IPS-NIHi7 (cell line): Measurements from ENCODE around the gene MEX3A.

Experiments
- DNase-seq: peaks from one replicate; pipeline ENCODE4 v3.0.0; 2012; ENCODE audit warnings: mixed read lengths; ENCODE audit errors: extremely low spot score

MEX3A gene

DNA sequence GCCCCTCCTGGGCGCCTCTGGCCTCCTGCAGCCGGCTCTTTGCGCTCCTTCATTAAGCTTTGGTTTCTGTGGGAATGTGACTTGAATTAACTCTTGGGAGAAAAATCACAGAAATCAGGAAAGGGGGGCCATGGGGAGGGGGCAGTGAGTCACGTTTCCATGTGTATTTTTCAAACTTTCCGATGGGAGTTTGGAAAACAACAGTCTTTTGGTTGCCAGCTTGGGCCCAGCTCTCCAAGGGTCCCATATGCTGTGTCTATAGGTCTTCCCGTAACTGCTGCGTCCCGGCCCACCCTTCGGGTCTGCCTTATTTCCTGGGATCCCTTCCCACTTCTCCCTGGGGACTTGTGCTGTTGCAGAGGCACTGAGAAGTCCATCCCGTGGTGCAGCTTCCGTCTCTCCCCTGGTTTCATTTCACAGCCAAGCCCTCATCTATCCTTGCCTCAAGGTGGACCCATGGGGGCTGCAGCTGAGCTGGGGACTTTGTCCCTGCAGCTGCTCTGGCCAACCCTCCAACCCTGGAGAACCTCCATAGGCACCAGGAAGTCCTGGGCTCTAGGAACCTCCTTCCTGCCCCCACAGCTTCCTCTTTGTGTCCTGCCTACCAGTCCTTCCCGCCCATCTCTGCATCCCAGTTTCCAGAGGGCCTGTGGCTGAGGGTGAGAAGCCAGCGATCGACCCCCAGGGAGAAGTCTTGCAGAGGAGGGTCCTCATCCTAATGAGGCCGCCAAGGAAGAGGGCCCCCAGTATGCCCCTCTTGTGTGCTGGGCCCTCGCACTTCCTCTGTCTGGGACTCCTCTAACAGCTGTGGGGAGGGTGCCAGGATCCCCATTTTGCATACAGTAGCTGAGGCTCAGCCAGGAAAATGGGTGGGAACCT lies 20.6 kb upstream of the MEX3A start:
- no peak for DNase-seq

DNA sequence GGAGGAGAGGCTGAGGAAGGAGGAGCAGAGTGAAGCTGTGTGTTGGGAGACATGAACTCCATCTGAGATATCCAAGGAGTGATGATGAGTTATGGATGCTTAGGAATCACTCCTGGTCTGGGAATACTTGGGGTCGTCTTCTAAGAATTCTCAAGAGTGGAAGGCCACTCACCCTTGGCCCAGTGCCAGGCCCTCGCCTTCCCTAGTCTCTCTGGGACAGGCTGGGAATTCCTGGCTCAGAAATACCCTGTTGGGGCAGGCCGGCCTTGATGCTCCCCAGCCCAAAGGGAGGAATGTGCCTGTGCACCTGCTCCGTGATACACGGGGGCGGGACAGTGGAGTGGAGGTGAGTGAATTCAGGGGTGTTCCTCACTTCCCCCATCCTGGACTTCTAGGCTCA lies 19.6 kb upstream of the MEX3A start:
- no peak for DNase-seq

DNA sequence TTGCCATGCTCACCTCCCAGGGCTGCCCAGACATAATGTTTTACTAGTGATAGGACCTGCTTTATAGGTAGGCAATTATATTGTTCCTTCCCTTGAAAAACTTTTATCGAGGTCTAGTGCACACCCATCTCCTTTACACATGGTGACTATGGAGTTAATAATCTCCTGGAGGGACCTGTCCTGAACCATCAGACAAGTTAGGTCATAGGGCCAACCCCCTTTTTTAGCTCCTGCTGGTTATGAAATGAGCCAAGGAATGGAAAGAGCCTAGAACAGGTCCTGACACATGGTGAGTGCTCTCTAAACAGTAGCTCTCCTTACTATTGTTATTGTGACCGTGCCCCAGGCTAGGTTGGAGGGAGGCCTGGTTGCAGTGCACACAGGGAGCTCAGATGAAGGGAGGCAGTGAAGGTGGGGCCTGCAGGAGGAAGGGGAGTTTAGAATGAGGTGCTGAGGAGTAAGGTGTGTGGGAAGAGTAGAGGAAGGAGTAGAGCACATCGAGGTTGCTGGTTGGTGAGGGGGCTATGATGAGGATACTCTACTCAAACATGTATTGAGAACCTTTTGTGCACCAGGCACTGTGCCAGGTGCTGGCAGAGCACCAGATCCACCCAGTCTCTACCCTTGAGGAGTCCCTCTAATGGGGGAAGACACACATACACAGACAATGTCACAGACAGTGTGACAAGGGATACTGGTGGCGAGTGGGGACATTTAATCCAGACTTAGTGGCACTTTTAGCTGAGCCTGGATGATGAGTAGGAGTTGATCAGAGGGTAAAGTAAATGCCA lies 18.1 kb upstream of the MEX3A start:
- no peak for DNase-seq

DNA sequence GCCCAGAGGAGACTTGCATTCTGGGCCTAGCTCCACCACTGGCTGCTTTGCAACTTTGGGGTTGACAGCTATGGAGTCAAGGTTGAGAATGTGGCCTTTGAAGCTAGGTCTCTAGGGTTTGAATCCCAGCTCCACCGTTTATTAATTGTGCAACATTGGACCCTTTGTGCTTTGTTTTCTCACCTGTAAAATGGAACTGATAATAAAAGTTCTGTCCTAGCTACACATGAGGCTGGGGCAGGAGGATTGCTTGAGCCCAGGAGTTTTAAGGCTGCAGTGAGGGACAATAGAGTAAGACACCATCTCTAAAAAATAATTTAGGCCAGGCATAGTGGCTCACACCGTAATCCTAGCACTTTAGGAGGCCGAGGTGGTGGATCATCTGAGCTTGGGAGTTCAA lies 17.0 kb upstream of the MEX3A start:
- DNase-seq: no peak

DNA sequence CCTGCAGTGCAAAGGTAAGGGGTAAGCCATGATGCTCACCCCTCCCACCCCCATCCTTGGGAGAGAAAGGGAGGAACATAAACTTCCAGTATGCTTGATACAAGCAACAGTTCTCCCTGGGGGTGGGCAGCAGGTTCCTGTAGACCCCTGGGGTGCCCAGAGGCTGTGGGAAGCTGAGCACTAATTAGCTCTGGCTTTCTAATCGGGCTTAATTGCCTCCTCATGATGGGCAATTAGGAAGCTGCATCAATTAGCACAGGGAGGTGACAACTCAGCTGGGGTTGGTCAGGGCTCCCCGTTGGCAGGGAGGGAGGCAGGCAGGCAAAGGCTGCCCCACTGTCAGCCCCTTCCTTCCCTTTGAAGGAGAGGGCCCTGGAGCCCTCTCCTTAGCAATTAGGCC lies 16.5 kb upstream of the MEX3A start:
- DNase-seq: no peak

DNA sequence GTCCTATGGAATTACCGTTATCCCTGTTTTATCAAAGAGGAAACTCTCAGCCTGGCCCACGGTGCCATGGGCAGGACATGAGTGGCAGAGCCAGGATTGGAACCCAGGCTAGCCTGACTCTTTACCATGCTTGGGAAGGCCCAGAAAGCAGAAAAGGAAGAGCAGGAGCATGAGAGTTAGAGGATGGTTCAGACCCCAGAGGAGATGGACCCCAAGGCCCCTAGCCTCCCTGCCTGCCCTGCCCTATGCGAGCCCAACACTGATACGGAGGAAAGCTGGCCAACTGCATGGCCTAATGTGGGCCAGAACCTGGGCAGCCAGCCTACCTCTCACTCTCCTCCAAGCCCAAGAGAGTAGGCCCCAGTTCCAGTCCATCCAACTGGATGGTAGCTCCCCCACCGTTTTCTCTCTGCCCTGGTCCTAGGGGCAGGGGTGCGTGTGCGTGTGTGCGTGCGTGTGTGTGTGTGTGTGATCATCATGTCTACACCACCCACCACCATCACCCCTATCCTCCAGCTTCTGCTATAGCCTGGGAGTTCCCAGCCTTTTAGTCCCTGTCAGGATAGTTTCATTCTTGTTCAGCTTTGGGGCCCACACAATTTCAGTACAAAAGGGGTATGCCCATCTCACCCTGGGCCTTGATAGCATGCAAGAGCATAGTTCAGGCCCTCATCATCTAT lies 15.4 kb upstream of the MEX3A start:
- DNase-seq: no peak

DNA sequence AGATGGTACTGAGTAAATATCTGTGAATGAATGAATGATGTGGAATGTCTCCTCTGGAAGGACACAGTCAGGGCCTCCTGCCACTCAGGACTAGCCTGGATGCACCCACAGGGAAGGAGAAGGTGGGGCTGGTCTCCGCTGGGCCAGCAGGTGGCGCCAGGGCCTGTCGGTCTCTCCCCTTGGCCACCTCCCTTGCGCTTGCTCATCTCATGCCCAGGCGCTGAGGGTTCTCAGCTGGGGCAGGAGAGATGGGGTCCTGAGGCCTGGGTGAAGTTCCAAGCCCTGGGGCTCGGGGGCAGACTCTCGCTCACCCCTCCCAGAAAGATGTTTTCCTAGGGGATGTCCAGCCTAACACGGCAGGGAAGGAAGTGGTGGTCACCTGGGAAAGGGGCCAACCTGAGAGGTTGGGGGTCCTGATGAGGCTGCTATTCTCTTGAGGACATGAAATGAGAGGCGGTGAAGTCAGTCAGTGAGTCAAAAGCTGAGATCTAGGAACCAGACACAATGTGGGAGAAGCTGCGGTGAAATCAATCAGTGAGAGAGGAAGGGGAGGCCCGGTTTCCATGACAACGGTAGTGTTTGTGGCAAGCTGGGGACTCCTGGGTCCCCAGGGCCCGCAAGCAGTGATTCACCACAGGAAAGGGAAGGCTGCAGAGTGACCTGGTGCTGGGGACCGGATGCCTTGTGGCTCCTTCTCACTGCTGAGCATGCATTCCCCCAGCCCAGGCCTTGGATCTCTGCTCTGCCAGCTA lies 14.6 kb upstream of the MEX3A start:
- DNase-seq: peak; percentile 85

DNA sequence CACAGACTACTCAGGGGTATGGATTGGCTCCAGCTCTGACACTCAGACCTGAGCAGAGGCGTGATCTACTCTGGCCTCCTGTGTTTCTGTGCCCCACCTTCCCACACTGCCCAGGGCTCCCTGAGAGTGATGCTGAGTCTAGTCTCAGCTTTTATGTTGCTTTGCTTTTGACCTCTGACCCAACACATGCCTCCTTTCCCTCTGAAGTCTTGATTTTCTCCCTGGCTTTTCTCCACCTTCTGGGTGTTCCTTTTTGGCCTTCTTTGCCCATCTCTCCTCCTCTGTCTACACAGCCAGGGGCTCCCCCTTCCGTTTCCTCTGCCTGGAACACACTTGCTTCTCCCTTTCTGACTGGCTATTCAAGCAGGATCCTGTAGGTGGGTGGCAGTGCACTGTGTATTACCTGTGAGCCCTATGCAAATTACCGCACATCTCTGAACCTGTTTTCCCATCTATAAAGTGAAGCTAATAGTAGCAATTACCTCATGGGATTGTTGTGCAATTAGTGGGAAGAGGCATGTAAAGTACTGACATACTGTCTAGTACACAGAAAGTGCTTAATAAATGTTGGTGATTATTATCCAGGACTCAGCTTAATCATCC lies 13.7 kb upstream of the MEX3A start:
- DNase-seq: no peak

DNA sequence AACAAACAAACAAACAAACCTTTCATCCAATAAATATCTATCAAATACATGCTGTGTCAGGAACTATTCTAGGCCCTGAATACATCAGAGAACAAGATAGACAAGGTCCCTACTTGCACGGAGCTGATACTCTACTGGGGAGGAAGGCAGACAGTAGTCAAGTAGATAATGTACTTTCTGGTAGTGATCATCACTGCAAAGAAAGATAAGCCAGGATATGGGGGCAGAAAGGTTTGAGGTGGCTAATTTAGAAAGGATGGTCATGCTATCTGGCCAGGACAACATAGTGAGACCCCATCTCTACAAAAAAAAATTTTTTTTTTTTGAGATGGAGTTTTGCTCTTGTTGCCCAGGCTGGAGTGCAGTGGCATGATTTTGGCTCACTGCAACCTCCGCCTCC lies 9.3 kb upstream of the MEX3A start:
- DNase-seq: no peak

DNA sequence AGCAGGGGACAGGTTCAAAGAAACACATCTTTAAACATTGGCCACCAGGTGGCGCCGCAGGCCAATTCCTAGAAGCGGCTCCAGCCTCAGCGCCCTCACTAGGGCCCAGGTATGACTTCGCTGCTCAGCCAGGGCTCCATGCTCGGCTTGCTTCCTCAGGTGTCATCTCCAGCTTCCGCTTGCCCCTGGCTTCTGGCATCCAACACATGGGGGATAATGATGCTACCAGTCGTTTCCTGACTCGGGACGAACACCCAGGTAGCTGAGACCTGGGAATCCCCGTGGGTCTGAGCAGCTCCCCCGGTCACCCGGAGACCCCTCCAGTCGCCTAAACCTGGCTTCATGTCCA lies 8.5 kb upstream of the MEX3A start:
- DNase-seq: peak; percentile 87

DNA sequence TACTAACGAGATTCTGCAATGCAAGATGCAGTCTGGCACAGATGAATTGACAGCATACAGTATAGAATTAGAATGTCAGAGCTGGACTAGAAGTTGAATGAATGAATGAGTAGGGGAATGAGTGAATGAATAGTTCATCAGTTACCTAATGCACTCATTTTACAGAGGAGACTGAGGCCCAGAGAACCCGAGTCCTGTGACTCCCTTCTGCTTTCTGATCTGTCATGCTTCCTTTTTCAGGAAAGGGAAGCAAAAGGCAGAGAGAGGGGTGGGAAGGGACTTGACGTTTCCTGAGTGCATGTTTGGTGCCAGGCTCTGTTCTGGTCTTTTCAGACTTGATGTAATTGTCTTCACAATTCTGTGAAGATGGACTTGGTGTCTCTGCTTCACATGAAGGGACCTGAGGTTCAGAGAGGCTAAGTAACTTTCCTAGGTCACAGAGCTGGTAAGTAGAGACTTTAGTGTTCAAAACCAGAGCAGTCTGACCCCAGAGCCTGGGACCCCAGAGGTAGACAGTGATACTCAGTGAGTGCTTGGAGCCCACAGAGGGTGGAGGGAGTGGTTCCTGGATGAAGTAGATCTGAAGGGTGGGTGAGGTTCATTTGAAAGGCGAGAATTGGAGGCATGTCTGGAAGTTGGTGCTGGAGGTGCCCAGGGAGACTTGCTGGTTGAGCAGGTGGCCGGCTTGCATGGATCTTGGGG lies 8.0 kb upstream of the MEX3A start:
- DNase-seq: no peak

DNA sequence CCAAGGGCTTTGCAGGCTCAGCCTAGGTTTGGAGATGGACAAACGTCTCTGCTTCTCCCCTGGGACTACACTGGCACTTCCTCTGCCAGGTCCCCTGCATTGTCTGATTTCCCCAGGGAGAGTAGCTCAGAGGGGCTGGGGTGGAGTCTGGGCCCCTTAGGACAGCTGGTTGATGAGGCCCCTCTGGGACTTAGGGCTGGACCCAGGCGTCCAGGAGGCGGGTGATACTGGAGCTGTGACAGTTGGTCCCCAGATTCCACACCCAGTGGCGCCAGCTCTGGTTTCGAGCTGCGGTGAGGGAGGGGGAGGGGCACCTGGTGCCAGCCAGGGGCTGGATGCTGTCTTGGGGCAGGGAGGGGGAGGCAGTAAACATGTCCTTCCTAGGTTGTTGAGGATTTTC lies 7.4 kb upstream of the MEX3A start:
- DNase-seq: no peak

DNA sequence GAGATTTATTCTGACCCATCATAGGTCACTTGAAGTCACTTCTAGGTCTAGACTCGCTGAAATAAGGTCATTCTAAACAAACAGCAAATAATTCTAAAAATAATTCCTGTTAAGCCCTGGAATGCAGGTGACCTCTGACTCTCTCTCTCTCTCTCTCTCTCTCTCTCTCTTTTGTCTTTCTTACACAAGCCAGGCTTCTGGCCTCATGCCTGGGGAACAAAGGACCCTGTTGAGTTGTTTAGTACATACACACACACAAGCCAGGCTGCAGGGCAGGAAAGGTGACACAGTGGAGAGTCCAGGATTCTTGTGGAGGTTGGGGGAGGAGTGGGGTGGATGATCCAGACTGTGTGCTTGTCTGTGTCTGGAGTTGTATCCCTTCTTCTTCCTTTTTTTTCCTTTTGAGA lies 4.0 kb upstream of the MEX3A start:
- DNase-seq: no peak

DNA sequence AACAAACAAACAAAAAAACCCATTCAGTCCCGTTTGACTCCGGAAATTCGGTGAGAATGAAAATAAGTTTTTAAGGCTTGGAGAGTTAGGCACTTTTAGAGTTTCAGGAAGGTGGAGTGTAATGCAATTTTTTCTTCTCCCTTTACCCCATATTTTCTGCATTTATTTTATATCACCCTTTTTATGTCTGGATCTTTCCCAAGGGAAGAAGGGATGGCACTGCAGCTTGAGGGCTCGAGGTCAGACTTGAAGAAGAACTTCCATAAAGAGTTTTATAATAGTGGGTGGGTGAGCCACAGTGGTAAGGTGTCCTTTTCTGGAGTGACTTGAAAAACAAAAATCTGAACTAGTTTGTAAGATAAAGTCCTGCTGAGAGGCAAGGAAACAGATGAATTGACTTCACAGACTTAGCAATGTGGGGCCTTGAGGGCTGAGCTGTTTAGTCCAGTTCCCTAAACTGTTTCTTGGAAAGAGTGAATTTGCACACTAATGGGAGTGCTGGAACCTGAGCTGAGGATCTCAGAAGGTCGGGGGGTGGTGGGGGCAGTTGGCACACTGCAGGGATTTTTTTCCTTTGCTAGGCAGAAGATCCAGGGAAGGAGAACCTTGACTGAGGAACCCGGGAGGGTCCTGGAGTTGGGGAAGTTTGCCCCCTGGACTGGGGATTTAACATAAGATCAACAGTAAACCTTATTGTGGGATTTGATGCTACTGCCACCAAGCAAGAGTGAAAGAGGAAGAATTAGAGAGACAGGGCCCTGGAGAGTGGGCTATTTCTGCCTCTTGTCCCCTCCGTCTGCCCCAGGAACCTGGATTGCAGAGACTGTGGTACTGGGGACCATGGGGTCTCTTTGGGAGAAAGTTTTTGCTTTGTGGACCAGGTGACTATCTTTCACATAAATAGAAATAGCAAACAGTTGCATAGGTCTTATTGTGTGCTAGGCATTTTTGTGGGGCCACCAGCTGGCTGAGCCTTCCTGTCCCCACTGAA lies 1.8 kb upstream of the MEX3A start:
- no peak for DNase-seq

DNA sequence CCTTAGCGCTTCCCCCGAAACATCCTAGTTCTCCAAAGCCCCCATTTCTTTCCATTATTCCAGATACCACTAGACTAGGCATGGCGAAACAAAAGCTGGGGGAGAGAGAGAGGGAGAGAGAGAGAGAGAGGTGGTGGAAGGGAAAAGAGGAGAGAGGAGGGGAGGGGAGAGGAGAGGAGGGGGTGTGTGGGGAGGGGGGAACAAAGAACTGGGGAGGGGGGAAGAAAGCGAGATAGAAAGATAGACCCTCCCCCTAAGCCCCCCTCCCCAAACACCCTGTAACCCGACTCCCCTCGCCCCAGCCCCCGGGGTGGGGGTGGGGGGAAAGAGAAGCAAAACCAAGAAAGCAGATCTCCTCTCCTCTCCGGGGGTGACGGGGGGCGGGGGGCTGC lies 352 bp downstream of the MEX3A start:
- DNase-seq: no peak

DNA sequence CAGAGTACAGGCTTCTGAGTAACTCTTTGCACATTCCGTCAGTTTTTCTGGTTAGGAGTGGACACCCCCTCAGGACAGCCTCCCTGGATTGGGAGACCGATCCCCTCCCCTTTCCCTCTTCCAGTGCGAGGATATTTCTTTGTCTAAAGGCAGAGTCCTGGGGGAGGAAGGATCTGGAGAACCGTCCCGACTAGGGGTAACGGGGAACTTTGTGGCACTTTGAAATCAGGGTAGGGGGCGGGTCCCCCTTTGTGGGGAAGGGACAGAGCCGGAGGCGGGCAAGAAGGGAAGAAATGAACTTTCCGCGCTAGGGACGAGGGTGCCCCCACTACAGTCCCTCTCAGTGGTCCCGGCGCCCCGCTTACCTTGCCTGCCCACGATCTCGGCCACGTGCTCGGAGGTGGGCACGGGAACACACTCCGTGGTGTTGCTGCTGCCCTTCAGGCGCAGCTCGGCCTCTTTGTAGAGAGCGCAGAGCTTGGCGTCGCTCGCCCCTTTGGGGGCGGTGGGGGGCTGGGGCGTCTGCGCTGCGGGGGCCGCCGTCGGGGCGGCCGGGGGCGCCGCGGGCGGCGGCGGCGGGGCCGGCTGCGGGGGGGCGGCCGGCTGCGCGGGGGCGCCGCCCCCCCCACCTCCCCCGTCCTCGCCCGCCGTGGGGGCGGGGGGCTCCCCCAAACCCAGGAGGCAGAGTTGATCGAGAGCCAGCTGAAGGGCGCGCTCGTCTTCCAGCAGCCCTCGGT lies 917 bp downstream of the MEX3A start:
- DNase-seq: no peak

DNA sequence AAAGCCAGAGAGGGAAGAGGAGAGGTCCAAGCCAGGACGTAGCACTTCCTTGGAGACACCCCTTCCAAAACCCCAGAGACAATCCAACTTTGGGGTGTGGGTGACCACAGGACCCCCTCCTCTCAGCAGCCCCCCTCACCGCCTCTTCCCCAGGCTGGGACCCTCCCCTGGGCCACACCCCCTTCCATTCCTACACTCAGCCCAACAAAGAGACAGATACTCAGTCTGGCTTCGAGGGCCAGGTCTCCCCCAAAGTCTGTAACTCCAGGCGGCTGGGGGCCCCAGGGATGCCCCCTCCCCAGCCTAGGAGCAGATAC lies 1.4 kb downstream of the MEX3A start:
- DNase-seq: no peak

DNA sequence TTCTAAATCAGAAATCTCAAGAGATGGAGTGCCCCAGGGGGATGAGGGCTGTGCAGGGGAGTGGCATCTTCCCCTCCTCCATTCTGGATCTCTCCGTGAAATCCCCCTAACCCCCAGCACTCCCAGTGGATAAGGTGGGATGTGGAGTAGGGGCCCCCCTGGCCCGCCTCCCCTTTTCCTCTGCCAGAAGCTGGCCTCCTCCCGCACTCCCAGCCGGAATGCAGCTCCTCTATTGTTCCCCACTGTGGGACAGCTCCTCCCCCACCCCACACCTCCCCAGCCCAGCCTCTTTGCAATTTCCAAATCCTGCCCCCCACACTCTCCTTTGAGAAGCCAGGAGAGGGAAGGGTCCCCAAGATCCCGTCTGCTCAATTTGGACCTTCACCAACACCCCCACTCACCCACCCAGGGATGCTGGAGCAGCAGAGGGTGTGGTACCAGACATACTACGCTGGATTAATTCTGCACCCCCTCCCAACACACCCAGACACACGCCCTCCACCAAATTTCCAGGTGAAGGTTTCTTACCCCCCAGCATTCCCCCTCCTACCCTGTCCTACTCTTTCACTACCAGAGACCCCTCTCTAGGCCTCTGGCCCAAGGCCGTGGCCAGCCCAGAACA lies 1.9 kb downstream of the MEX3A start:
- DNase-seq: no peak

DNA sequence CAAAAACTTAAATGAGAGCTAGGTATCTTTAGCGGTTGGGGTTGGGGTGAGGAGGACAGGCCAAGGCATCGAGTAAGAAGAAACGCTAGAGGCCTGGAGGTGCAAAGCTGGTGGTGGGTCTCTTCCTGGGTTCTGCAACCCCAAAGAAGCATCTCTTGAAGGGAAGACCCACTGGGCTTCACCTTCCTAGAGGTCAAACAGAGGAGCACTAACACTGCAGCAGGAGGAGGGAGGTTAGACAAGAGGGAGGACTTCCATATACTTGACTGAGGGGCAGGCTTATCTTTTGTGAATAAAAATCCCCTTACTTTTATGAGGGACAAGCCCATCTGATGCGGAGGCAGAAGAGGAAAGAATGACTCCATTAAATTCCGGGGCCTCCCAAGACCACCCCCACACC lies 2.5 kb downstream of the MEX3A start:
- DNase-seq: no peak
